Stimulated activated CD4-positive, alpha-beta T cell treated with anti-CD3 and anti-CD28 coated beads, Interleukin-4, amount 100 ng/mL, for 24 hours (primary cell): ENCODE results near the gene GABBR2.
"Not testable (repeated sequence)": the region's sequence is repeated elsewhere in the genome, so short reads cannot be mapped to it uniquely, and the experiment has no call there.

Experiments
- DNase-seq: peaks from one replicate; pipeline ENCODE4 v3.0.0-alpha.2; 2020

GABBR2 gene

GRCh38 chr9:98719055-98719454 is 10.3 kb upstream of the GABBR2 start:
- no peak for DNase-seq

- DNase-seq, result no peak
These were observed 6.1 kb upstream of the GABBR2 start for GRCh38 chr9:98714833-98715232.

GRCh38 chr9:98712987-98713386 is 4.3 kb upstream of the GABBR2 start:
- DNase-seq, result no peak

- DNase-seq, result no peak
These were observed 1.5 kb upstream of the GABBR2 start for GRCh38 chr9:98709968-98710965.

DNA sequence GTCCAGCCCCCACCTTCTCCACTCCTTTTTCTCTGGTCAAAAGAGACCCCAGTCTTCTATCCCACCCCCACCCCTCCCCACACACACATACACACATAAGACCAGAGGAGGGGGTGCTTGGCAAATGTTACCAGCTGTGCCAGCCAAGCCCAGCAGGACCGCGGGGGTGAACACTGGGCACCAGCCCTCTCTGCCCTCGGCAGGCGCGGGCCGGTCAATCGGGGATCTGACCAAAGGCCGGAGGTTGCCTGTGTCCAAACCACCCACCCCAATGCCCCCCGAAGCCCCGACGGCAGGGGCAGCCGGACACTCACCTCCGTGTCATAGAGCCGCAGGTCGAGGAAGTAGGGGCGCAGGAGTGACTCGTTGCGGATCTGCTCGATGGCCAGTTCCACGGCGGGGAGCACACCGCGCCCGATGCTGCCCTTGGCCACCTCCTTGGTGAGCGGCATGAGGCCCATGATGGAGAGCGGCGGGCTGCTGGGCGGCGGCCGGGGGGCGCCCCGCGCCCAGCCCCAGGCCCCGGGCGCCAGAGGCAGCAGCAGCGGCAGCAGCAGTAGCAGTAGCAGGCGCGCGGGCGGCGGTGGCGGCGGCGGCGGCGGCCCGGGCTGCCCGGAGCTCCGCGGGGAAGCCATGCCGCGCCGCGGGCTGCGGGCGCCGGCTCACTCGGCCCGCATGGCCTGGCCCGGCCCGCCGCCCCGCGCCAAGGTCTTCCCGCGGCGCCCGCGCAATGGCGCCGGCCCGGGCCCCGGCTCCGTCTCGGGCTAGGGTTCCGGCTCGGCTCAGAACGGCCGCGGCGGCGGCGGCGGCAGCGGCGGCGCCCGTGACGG is 417 bp downstream of the GABBR2 start:
- DNase-seq, result no peak

DNA sequence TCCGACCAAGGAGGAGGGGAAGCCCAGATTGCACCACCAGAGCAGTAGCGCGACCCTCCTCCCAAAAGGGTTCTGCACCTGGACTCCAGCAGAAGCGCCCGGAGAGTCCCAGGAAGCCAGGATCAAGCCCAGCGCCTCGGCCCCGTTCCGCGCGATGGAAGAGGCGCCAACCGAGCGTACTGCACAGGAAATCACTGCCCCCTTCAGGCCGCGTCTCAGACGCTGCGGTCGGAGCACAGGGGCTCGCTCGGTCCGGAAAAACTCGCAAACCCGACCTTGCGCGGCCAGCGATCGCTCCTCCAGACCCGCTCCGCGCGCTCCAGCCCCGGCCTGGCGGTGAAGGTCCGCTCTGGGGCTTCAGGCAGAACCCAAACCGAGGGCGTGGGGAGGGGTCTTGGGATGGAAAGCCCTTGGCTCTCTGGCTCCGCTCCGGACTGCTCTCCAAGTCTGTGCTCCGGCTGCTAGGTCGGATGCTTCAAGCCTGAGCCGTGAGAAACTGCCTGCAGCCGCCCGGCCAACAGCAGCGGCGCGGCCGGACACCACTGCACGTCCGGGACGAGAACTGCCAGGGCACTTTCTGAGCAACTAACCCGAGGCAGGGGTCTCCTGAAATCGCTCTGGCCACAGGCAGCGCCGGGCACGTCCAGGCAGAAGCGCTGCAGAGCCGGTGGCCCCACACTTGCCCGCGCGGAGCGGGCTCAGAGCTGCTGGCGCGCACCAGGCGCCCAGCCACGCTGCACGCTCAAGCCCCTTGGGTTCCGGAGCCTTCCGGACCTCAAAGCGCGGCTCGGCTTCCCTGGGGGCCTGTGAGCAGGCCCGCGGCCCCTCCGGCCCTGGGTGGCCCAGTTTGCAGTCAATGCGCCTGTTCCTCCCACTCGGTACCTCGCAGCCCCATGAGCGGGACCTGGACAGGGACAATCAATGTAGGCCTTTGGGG is 1.3 kb downstream of the GABBR2 start:
- DNase-seq, result no peak

- no peak for DNase-seq
These were observed 2.0 kb downstream of the GABBR2 start for GRCh38 chr9:98706651-98707165.

DNA sequence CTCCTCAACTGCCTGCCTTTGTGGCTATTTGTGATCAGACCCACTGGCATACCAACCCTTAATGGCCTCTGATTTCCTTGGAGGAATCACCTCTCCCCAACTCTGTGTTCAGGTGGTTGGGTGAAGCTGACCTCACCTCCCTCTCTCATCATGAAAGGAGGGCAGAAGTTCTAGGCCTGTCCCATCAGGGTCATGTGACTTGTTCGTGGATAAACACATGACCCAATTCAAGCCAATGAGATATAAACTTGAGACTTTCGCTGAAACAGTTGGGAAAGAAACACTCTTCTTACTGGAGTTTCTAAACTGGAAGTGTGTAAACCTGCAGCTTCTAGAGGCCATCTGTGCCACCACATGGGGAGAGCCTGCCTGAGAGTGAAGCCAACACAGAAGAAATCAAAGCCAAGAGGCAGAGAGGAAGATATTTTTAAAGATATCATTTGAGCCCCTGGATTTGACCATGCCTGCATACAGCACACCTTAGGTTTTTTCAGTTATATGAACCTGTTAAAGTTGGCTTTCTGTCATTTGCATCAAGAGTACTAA is 5.8 kb downstream of the GABBR2 start:
- DNase-seq, result no peak

DNA sequence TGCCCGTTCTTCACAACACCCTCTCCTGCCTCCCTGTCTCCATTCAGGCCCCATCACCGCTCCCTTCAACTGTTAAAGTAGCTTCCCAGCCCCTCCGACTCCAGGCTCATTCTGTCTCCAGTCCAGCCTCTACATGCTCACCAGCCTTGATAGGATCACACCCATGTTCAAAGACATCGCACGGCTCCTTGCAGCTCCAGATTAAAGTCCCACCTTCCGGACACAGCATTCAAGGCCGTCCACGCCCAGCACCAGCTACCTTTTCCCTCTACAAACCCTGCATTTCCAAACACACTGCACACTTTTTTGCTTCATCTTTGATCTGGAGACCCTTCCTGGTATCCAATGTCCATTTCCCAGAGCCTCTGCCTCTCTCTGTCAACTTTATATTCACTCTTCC is 6.4 kb downstream of the GABBR2 start:
- DNase-seq, result no peak

GRCh38 chr9:98701576-98701975 is 7.2 kb downstream of the GABBR2 start:
- no peak for DNase-seq

DNA sequence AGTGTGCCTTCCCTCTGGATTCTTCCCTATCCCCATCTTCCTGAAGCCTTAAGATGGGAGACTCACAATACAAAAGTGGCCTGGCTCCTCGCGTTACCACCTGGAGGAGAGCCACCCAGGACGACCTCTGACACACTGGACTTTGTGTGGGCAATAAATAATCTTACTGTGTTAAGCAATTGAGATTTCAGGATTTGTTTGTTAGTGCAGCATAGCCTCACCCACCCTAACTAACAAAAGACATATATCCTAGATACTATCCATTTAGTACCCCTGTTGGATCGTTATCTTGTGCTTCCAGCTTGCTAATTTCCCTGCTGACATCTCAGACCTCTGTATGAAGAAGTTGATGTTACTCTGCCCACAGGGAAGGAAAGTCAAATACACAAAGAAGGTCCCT is 7.9 kb downstream of the GABBR2 start:
- no peak for DNase-seq

DNA sequence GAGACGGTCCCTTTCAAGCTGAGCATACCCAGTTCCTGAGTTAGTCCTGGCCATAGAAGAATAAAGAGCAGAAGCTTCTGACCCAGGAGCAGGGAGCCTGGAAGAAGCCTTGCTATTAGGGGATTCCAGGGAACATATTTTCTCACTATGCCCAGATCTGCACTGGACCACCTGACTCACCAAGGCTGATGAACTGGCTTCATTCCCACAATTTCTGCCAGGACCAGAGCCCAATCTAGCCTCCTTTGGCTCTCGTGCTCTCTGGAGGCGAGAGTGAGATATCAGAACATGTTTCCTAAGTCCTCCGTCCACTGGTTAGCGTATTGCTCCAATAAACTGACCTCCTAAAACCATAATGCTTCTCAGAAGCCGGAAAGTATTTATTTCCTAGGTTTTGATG is 9.9 kb downstream of the GABBR2 start:
- no peak for DNase-seq

DNA sequence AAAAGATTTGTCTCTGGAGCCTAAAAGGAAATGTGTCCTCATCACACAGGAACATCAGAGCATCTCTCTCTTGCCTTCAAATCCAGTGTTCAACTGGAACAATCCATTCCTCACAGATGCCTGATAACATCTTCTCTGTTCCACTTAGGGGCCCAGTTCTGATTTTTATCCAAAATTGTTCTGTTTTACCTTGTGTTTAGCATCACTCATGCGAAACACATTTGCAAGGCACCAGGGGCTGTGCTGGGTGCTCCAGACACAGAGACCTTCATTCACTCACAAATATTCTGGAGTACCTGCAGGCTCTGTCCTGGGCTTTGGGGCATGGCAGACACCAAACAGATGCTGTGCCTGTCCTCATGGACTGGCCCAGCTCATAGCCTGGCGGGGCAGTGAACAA is 13.8 kb downstream of the GABBR2 start:
- no peak for DNase-seq

DNA sequence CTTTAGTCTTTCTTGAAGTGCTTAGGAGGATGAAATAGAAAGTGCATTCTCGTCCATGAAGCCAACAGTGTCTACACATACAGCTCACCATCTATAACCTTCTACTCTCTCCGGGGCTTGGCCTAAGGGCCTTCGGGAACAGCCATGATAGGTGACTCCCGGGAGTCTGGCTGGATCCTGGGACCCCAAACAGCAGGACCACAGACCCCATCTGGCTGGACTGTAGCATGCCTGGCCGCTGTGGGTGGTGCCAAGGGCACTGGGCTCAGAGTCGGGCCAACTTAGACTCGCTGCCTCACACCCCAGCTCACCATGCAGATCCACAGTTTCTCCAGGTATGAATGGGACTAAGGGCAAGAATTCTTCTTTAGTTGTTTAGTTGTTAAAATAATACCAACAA is 16.3 kb downstream of the GABBR2 start:
- DNase-seq, result no peak

DNA sequence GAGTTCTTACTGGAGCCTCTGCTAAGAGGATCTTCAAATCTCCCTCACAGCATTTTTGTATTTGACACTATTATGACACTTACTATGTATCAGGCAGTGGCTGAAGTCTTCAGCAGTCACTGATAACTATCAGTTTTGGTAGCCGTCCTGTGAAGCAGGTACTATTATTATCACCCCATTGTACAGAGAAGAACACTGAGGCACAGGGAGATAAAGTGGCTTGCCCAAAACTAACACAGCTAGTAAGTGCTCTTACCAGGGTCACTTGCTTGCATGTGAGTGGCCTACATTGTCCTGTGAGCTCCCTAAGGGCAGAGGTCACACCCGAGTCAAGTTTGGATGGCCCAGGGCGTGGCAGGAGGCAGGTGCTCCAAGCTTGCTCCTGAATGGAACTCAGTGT is 16.8 kb downstream of the GABBR2 start:
- no peak for DNase-seq

DNA sequence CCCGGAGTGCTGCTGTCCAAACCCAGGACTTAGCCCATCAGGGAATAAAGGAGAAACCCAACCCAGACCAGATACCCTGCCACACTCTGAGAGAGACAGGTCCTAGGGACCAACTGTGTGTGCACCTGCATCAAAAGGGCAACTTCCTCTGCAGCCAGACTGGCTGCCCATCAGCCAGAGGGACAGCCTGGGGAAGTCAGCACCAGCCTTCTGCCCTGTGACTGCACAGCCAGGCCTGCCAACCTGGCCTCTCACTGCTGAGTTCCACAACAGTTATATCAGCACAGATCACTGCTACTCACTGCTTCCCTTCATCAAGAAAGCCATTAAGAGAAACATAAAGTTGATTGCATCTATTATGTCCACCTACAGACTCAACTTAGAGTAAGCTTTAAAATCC is 18.0 kb downstream of the GABBR2 start:
- no peak for DNase-seq

GRCh38 chr9:98688710-98689495 is 19.8 kb downstream of the GABBR2 start:
- no peak for DNase-seq

GRCh38 chr9:98687911-98688310 is 20.8 kb downstream of the GABBR2 start:
- no peak for DNase-seq

DNA sequence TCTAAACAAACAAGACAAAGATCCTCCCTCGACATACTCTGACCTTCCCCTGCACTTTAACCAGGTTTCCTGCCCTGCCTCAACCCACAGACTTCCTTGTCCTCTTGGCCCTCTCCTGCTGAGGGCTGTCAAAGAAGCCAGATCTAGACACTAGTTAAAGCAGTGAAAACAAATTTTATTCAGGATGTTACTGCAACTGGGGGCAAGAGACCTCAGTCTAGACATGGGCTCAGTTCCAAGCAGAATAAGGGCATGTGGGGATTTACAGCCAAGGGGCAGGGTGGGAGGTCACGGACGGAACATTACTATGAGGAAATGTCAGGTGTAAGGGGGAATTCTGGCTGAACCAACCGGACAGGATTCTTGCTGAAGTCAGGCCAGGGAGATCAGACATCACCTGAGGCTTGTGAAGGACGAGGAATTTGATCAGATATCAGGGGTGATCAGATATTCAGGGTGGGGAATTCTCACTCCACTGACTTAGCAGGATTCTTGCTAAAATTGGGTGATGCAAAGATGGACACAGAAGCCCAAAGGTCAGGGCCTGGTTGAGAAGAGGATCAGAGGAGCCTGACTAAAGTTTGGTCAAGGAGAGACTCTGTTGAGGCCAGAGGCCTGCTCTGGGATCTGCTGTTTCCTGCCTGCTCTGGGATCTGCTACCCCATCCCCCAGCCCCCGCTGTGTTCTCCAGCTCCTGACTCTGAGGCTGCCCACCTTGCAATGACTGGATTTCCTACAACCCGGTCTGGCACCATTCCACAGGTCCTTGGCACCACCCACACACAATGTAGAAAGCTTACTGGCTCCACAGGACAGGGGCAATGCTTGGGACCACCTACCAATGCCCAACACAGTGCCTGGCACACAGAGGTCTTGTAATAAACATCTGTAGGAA is 21.5 kb downstream of the GABBR2 start:
- no peak for DNase-seq

- DNase-seq, result not testable (repeated sequence)
These were observed 23.9 kb downstream of the GABBR2 start for GRCh38 chr9:98684816-98685215.
